GM12878 (cell line): ENCODE results near the gene SYCP3. TPM values are rescaled to one million over a fixed set of nuclear protein-coding genes. Genes with fewer than 3 reads are reported as not detected.

Experiments
- ATAC-seq: fragments of 200-7000 bp; cut with Tn5 transposase; 3 replicates; pipeline ENCODE4 v1.9.1; 2020; ENCODE audit warnings: mild to moderate bottlenecking, moderate library complexity
- BruUV-seq: library from RNA; stranded (reverse); fragments of 400-500 nt; replicated peaks from 2 replicates; lab custom pipeline; 2021; lab: Mats Ljungman, UMichigan
- CTCF ChIA-PET: fragments of 300-600 bp; sonication (Branson Sonifier 250); formaldehyde crosslinking; extraction: SDS; loops from one replicate; lab custom pipeline; 2021; ENCODE audit warnings: inconsistent platforms; lab: Yijun Ruan, JAX
- POLR2A ChIA-PET: fragments of 350-600 bp; formaldehyde crosslinking; extraction: SDS; loops from one replicate; lab custom pipeline; 2021; ENCODE audit warnings: inconsistent platforms; lab: Charles Lee
- RAD21 ChIA-PET: fragments of 300-600 bp; sonication (Branson Sonifier 250); formaldehyde crosslinking; loops from one replicate; lab custom pipeline; 2023; ENCODE audit warnings: antibody characterized with exemption; ENCODE audit not compliant: unreplicated experiment; lab: Charles Lee
- SMC1A ChIA-PET: fragments of 300-600 bp; sonication (Branson Sonifier 250); formaldehyde crosslinking; loops from one replicate; lab custom pipeline; 2023; ENCODE audit not compliant: unreplicated experiment, uncharacterized antibody; lab: Charles Lee
- DNase-seq: peaks from one replicate; pipeline ENCODE4 v3.0.0-alpha.2; 2011; ENCODE audit warnings: low read depth, low spot score
- FAIRE-seq: peaks from 3 replicates; lab custom pipeline; 2011; peaks lifted over from hg19 to GRCh38; lab: Jason Lieb, UNC
- H2AFZ ChIP-seq: 2 replicates; pipeline ENCODE4 v1.6.0; 2011; ENCODE audit warnings: low read depth, low read length, control low read depth; ENCODE audit not compliant: control insufficient read depth
- H3K27ac ChIP-seq: 2 replicates; pipeline ENCODE4 v1.5.1; 2011; ENCODE audit warnings: control low read depth; ENCODE audit not compliant: control insufficient read depth, insufficient read depth
- H3K27me3 ChIP-seq, 2 experiments: replicated peaks in 1 of 2; 2 replicates each; pipeline versions ENCODE4 v1.6.0 to v1.6.1; 2011; ENCODE audit warnings: low read length in 1 of 2; ENCODE audit not compliant: control insufficient read depth in 2 of 2, insufficient read depth in 2 of 2
- H3K36me3 ChIP-seq, 2 experiments: 2 replicates each; pipeline ENCODE4 v1.5.1; 2011; ENCODE audit warnings: low read length in 1 of 2; ENCODE audit not compliant: control insufficient read depth in 2 of 2, insufficient read depth in 2 of 2
- H3K4me1 ChIP-seq: 2 replicates; pipeline ENCODE4 v1.6.1; 2011; ENCODE audit warnings: mild to moderate bottlenecking, low read length, moderate library complexity, mixed read lengths; ENCODE audit not compliant: control insufficient read depth, insufficient read depth
- H3K4me2 ChIP-seq: 2 replicates; pipeline ENCODE4 v1.6.0; 2011; ENCODE audit warnings: control low read depth; ENCODE audit not compliant: control insufficient read depth, insufficient read depth
- H3K4me3 ChIP-seq: fragments of 200-600 bp; sonication (generic); 2 replicates; pipeline ENCODE4 v1.5.1; 2016
- H3K79me2 ChIP-seq: 2 replicates; pipeline ENCODE4 v1.6.0; 2011; ENCODE audit warnings: low read length; ENCODE audit not compliant: control insufficient read depth, insufficient read depth
- H3K9ac ChIP-seq: 2 replicates; pipeline ENCODE4 v1.8.0; 2011; ENCODE audit warnings: low read length, control low read depth, mixed read lengths; ENCODE audit not compliant: control insufficient read depth, insufficient read depth
- H3K9me3 ChIP-seq: replicated peaks from 3 replicates; pipeline ENCODE4 v1.5.1; 2011; ENCODE audit warnings: mild to moderate bottlenecking, low read length; ENCODE audit not compliant: control insufficient read depth, insufficient read depth
- H4K20me1 ChIP-seq: 2 replicates; pipeline ENCODE4 v1.6.0; 2011; ENCODE audit not compliant: control insufficient read depth, insufficient read depth
- BHLHE40 ChIP-seq, 2 experiments: fragments of 450-650 bp in 1 of 2; IDR thresholded peaks; 2 replicates each; pipeline ENCODE4 v1.6.1; 2011 to 2017; ENCODE audit warnings: low read depth in 2 of 2, borderline replicate concordance in 1 of 2, improper control_type of control experiment in 1 of 2, low read length in 1 of 2, mild to moderate bottlenecking in 1 of 2
- NFYA ChIP-seq: IDR thresholded peaks from 2 replicates; pipeline ENCODE4 v1.6.1; 2011; ENCODE audit warnings: low read depth, mild to moderate bottlenecking, low read length, improper control_type of control experiment, borderline replicate concordance
- NFYB ChIP-seq: IDR thresholded peaks from 2 replicates; pipeline ENCODE4 v1.6.1; 2011; ENCODE audit warnings: low read depth, mild to moderate bottlenecking, low read length, improper control_type of control experiment, moderate library complexity; ENCODE audit not compliant: insufficient read depth
- PAX8 ChIP-seq: fragments of 450-650 bp; IDR thresholded peaks from 2 replicates; pipeline ENCODE4 v1.6.1; 2017; ENCODE audit warnings: mild to moderate bottlenecking, moderate library complexity
- RCOR1 ChIP-seq: conservative IDR thresholded peaks from 2 replicates; pipeline ENCODE4 v1.6.1; 2012; ENCODE audit warnings: low read depth, low read length, improper control_type of control experiment
- RELA ChIP-seq: fragments of 450-650 bp; IDR thresholded peaks from 2 replicates; pipeline ENCODE4 v1.8.0; 2014; ENCODE audit warnings: borderline replicate concordance; ENCODE audit not compliant: partially characterized antibody
- REST ChIP-seq: IDR thresholded peaks from 2 replicates; pipeline ENCODE4 v1.6.1; 2012; ENCODE audit warnings: mild to moderate bottlenecking, low read depth, low read length
- SUPT20H ChIP-seq: IDR thresholded peaks from 2 replicates; pipeline ENCODE4 v1.6.1; 2011; ENCODE audit warnings: low read depth, mild to moderate bottlenecking, low read length, moderate library complexity, borderline replicate concordance; ENCODE audit not compliant: control insufficient read depth
- ZBTB40 ChIP-seq: fragments of 450-650 bp; IDR thresholded peaks from 2 replicates; pipeline ENCODE4 v1.6.1; 2016; ENCODE audit warnings: mild to moderate bottlenecking, moderate library complexity, borderline replicate concordance
- ZNF622 ChIP-seq: fragments of 450-650 bp; IDR thresholded peaks from 2 replicates; pipeline ENCODE4 v1.6.1; 2017; ENCODE audit warnings: mild to moderate bottlenecking, inconsistent platforms
- ZSCAN29 ChIP-seq: fragments of 450-650 bp; IDR thresholded peaks from 2 replicates; pipeline ENCODE4 v1.6.1; 2017; ENCODE audit warnings: mild to moderate bottlenecking, moderate library complexity
- WGBS: methylation state at CpG from one replicate; pipeline ENCODE4 v1.1.6; 2016; ENCODE audit warnings: low lambda C conversion rate; ENCODE audit not compliant: insufficient replicate concordance, insufficient coverage; ENCODE audit errors: missing lambda C conversion rate; 5-methylcytosine and 5-hydroxymethylcytosine counted together
- in situ Hi-C: fragments of 300-500 bp; cut with MboI; formaldehyde crosslinking; loops from 9 replicates; pipeline ENCODE4 v1.14.3; 2018; ENCODE audit warnings: mixed read lengths
- intact Hi-C: fragments of 100-400 bp; cut with micrococcal nuclease; formaldehyde crosslinking; loops from one replicate; pipeline ENCODE4 v1.14.2; 2022; ENCODE audit not compliant: unreplicated experiment
- polyA plus RNA-seq, 11 experiments: library from polyadenylated mRNA; depleted of rRNA in 4 of 11; unstranded in 6 of 11; stranded (reverse) in 5 of 11; fragments of >200 nt; fragmentation: Nextera tagmentation in 4 of 11; fragmentation: Illumina TruSeq in 1 of 11; extraction: Ambion mirVana in 4 of 11; extraction: Trizol in 1 of 11; gene quantifications; 1 replicate in 1 of 11; 2 replicates in 10 of 11; pipeline versions ENCODE4 v1.2.1 to v1.2.3, GENCODE V29; 2011 to 2016; ENCODE audit warnings: inconsistent platforms in 2 of 11, missing spikeins in 2 of 11, low read depth in 1 of 11
- total RNA-seq, 4 experiments: library from RNA; depleted of rRNA in 3 of 4; stranded (reverse); fragments of >200 nt in 3 of 4; fragmentation: Illumina TruSeq in 1 of 4; extraction: Trizol in 1 of 4; gene quantifications; 2 replicates each; pipeline versions ENCODE4 v1.2.1 to v1.2.3, GENCODE V29; 2013 to 2021
- TF ChIP-seq, protein P1 (sequence below): fragments of 450-650 bp; formaldehyde crosslinking; IDR thresholded peaks from 2 replicates; pipeline ENCODE4 v1.4.0; 2022; ENCODE audit warnings: mild to moderate bottlenecking, moderate library complexity

Gene SYCP3
- total and polyA plus RNA-seq, 10 of the 15 experiments (the other 5 are each of a cell fraction or from before 2014, with no cell fraction given) = 0.08 to 0.58 (median 0.21) TPM

GRCh38 chr12:101768781-101769180 is 29.5 kb upstream of the SYCP3 start:
- H3K27me3 ChIP-seq = no peaks in the 10 kb centered on the region
- H3K36me3 ChIP-seq = peaks cover 2 to 17% of the 10 kb centered on the region in 2 experiments; a peak in 3 of 4 replicates
- H3K9ac ChIP-seq = no peak overlapping the region
- no peak overlapping the region for H3K4me2 ChIP-seq
- no peaks in the 10 kb centered on the region for H4K20me1 ChIP-seq
- POLR2A ChIA-PET = interaction anchor here (1.2 kb wide), 1 partner anchor 15 kb away, joined by 3 read pairs; no protein-coding TSS in a partner anchor
- RAD21 ChIA-PET = interaction anchor here (0.7 to 1.6 kb wide), 3 partner anchors 63 to 70 kb away, joined by 3 to 5 read pairs (median 4); partner anchors contain the start of gene GNPTAB
- H3K9me3 ChIP-seq = no peaks in the 10 kb centered on the region
- TF ChIP-seq NFYA (no peak), NFYB (no peak), ZBTB40 (no peak), RCOR1 (no peak), REST (no peak), SUPT20H (no peak), ZSCAN29 (no peak), RELA (no peak), BHLHE40 (IDR thresholded peaks at IDR 0.05; ENCODE audit: borderline replicate concordance in 1 of 2, low read depth in 2 of 2, low read length in 1 of 2) (no peak), ZNF622 (no peak), PAX8 (no peak)
- TF ChIP-seq, protein P1, sequence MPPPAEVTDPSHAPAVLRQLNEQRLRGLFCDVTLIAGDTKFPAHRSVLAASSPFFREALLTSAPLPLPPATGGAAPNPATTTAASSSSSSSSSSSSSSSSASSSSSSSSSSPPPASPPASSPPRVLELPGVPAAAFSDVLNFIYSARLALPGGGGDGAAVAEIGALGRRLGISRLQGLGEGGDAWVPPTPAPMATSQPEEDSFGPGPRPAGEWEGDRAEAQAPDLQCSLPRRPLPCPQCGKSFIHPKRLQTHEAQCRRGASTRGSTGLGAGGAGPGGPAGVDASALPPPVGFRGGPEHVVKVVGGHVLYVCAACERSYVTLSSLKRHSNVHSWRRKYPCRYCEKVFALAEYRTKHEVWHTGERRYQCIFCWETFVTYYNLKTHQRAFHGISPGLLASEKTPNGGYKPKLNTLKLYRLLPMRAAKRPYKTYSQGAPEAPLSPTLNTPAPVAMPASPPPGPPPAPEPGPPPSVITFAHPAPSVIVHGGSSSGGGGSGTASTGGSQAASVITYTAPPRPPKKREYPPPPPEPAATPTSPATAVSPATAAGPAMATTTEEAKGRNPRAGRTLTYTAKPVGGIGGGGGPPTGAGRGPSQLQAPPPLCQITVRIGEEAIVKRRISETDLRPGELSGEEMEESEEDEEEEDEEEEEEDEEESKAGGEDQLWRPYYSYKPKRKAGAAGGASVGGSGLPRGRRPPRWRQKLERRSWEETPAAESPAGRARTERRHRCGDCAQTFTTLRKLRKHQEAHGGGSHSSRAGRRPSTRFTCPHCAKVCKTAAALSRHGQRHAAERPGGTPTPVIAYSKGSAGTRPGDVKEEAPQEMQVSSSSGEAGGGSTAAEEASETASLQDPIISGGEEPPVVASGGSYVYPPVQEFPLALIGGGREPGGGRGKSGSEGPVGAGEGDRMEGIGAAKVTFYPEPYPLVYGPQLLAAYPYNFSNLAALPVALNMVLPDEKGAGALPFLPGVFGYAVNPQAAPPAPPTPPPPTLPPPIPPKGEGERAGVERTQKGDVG (CRISPR knock-in tag) = no peak
- WGBS = 92% methylated on average over 2 of the region's 2 CpGs
- no peak overlapping the region for H2AFZ ChIP-seq
- H3K27ac ChIP-seq = no peak overlapping the region
- CTCF ChIA-PET = interaction anchor here (1.1 to 8.2 kb wide), 4 partner anchors 8 to 70 kb away, joined by 3 to 179 read pairs (median 81); partner anchors contain the start of gene GNPTAB
- FAIRE-seq (no peak), DNase-seq (no peak), ATAC-seq (no peak)
- BruUV-seq = no TSS peak
- H3K79me2 ChIP-seq = no peaks in the 10 kb centered on the region
- no peak overlapping the region for H3K4me3 ChIP-seq
- in situ Hi-C loops (no loop called here), intact Hi-C loops (no loop called here)
- no peaks in the 10 kb centered on the region for H3K4me1 ChIP-seq
- SMC1A ChIA-PET = interaction anchor here (0.6 to 1.5 kb wide), 7 partner anchors 12 to 354 kb away, joined by 3 to 4 read pairs (median 3); no protein-coding TSS in a partner anchor
